LNCAP (cell line): ENCODE data around the gene ZFYVE21.

Experiments used
- TF ChIP-seq, protein P1 (sequence below): fragments of 450-650 bp; IDR thresholded peaks from 2 replicates; pipeline ENCODE4 v1.5.1; 2017; ENCODE audit warnings: mild to moderate bottlenecking

Gene ZFYVE21

DNA sequence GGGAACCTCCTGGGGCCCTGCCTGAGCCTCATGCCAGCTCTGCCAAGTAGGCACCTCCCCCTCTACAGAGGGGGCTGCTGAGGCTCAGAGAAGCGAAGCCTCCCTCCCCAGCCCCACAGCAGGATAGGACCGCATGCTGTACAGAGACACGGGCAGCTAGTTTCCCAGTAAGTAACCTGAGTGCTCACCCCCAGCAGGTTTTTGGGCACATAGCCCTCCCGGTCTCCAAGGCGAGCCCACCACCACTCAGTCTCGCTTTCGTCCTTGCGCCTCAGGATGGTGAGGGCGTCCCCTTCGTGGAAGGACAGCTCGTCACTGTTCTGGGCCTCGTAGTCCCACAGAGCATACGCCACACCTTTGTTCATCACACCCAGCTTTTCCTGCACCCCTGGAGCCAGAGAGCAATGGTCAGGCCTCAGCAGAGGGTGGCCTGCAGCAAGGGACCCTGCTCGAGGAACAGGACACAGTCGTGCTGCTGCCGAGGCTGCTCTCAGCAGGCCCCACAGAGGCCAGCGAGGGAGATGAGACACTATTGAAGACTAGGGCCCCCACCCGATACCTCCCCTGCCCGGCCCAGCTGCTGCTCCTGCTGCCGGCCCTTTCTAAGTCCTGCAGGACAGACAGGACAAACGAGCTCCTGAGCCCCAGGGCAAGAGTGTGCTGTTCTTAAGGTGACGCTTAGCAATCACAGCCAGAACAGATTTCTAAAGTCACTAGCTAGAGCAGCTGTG lies 20.4 kb downstream of the ZFYVE21 start:
- TF ChIP-seq, protein P1, sequence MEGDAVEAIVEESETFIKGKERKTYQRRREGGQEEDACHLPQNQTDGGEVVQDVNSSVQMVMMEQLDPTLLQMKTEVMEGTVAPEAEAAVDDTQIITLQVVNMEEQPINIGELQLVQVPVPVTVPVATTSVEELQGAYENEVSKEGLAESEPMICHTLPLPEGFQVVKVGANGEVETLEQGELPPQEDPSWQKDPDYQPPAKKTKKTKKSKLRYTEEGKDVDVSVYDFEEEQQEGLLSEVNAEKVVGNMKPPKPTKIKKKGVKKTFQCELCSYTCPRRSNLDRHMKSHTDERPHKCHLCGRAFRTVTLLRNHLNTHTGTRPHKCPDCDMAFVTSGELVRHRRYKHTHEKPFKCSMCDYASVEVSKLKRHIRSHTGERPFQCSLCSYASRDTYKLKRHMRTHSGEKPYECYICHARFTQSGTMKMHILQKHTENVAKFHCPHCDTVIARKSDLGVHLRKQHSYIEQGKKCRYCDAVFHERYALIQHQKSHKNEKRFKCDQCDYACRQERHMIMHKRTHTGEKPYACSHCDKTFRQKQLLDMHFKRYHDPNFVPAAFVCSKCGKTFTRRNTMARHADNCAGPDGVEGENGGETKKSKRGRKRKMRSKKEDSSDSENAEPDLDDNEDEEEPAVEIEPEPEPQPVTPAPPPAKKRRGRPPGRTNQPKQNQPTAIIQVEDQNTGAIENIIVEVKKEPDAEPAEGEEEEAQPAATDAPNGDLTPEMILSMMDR = no peak

DNA sequence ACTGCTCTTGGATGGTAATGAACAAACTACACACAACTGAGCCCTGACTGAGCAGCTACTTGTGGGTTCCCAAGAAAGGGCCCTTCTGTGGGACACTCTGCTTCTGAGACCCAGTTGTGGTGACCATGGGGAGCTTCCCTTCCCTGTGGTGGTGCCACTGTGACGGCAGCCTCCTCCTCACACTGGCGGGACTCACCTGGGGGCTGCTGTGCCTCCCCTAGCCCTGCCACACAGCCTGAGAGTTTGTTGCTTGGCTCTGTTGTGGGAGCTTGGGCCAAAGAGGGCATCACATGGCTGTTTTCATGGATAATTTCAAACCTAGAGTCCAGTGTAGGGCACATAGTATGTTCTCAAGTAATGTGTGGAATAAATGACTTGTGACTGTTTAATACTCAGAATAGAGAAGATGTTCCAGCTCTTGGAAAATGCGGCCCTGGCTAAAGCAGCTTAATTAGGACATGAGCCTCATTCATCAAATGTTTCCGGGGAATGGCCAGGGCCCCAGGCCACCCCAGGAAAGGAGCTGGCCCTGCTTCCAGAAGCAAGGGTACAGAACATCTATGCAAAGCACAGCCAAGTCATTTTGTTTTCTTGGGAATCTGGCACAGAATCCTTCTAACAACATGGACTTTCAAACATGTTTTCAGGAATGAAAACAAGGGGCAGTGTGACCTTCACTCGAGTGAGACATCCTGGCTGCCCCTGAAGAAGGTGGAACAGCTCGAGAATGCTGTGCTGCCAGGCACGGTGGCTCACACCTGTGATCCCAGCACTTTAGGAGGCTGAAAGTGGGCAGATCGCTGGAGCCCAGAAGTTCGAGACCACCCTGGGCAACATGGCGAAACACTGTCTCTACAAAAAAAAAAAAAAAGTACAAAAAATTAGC lies 21.2 kb downstream of the ZFYVE21 start:
- TF ChIP-seq, protein P1 = no peak

DNA sequence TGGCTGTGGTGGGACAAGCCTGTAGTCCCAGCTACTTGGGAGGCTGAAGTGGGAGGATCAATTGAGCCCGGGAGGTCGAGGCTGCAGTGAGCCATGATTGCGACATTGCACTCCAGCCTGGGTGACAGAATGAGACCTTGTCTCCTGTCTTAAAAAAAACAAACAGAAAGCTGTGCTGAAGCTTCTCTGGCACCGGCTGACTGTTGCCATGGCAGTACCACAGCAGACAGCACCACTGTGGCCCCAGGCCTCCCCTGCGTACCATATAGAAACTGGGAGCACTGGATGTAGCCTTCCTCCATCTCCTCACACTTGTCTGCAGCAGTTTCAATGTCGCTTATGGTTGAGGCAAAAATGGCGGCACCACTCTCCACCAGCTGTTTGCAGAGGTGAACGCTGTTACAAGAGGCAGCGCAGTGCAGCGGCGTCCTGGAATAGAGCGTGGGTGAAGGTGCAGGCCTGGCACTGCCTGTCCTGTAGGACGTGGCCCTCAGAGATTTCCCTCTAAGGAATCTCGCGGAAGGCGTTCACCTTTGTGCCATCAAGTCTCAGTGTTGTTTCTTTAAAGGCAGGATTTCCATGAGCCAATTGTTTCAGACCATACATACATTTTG lies 21.9 kb downstream of the ZFYVE21 start:
- TF ChIP-seq, protein P1 = no peak

DNA sequence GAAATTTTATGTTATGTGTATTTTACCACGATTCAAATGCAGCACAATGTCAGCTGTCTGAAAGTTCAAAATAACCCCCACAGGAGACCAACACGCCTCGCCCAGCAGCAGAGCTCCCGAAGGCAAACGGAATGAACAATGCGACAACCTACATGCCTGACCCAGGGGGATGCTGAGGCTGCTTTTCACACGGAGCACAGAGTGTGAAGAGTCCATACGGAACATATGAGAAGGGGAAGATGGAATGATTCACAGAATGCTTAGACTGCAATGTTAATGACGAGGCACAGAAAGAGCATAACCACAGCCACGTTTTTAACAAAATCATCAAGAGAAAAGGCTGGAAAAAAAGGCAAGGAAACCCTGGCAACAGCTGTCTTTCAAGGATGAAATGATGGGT lies 22.6 kb downstream of the ZFYVE21 start:
- TF ChIP-seq, protein P1 = no peak

DNA sequence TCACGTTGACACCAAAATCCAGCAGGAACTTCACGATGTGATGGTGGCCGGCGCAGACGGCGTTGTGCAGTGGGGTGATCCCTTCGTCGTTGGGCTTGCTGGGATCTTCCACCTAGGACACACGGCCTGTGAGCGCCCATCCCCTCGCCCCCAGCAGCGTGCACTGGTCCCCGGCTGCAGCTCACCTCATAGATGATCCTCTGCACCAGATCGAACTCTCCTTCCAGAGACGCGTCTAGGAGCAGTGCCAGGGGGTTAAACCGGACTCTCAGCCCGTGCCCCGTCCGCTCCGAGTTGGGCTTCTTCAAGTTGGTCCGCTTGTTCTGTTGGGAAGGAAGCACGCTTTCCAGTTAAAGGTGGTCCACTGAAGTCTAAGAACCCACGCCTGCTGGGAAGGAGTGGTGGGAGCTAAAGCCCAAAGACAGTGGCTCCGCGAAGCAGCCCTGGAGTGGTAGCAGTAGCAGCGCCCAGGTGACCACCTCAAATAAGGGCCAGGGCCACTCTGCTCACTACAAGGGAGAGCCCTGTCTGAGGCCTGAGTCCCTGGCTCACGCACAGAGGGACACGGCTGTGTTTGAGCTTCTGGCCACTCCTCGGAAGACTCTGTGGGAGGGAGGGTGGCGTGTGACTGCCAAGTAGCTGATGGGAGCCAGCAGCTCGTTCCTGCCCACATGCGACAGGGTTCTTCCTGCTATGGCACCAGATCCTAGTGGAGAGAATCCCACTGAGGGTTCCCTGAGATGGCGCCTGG lies 23.3 kb downstream of the ZFYVE21 start:
- TF ChIP-seq, protein P1 = no peak

DNA sequence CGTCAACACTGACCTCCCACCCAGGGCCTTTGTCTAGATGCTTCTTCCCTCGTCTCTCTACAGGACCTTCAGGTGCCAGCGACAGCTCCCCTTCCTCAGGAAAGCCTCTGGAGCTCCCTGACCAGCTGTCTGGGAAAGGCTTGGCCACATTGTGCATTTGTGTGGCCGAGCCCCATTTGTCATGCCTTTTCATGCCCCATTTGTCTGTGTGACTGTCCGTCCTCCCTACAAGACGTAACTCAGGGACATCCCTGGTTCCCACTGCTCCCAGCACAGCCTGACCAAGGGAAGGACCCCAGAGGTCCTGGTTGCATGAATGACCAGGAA lies 23.8 kb downstream of the ZFYVE21 start:
- TF ChIP-seq, protein P1 = no peak

DNA sequence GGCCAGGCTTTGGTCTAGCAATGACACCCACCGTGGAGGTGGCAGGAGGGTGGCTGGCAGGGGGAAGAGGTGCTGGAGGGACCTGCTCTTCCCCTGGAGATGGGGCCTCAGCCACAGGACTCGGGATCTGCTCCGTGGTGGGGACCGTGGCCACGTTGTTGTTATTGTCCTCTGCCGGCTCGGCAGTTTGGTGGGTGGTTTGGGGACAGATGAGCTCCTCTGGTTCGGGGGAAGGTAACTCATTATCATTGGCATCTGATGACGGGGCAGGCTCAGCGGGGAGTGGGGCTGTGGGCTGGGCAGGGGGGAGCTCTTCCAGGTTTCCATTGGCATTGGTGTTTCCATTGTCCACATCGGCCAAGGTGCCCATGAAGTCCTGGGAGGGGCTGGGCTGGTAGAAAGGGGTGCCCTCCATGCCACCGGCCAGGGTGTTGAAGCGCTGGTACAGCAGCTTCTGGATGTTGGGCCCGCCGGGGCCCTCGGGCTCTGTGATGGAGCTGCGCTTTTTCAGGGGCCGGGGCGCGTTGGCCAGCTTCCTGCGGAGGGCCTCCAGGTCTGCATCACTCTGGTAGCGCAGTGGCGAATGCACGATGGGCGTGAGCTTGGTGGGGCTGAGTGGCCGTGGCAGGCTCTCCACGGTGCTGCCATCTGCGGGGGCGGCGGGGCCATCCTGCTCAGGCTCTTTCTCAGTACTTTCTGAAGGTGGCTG lies 24.3 kb downstream of the ZFYVE21 start:
- TF ChIP-seq, protein P1 = no peak
